DMS 273 treated with DMSO at 0.1 percent for 48 hours (cell line): ENCODE results near the gene SERPINB12.
A peak's percentile ranks its signal among the peaks of the same experiment; 100 is the strongest.

Experiments
- DNase-seq: peaks from one replicate; lab custom pipeline; 2025; lab: John Stamatoyannopoulos, UW

SERPINB12 gene

GRCh38 chr18:63542069-63542468 lies at the start of gene SERPINB12:
Gene SERPINB12, plus strand, starts transcription at chr18:63542369. Its CDS starts 13,791 bp downstream, at chr18:63556160.
- no peak for DNase-seq

- no peak for DNase-seq
These were observed 49.3 kb upstream of the SERPINB12 start for GRCh38 chr18:63492851-63493250.

GRCh38 chr18:63495675-63496074 lies 46.5 kb upstream of the SERPINB12 start:
- no peak for DNase-seq

- DNase-seq: no peak
These were observed 36.4 kb upstream of the SERPINB12 start for GRCh38 chr18:63505566-63506335.

- no peak for DNase-seq
These were observed 35.9 kb upstream of the SERPINB12 start for GRCh38 chr18:63506336-63506646.

GRCh38 chr18:63508596-63508995 lies 33.6 kb upstream of the SERPINB12 start:
- no peak for DNase-seq

- DNase-seq: no peak
These were observed 30.9 kb upstream of the SERPINB12 start for GRCh38 chr18:63511285-63511684.

- DNase-seq: no peak
These were observed 27.8 kb upstream of the SERPINB12 start for GRCh38 chr18:63514326-63514725.

- no peak for DNase-seq
These were observed 27.1 kb upstream of the SERPINB12 start for GRCh38 chr18:63514888-63515678.

GRCh38 chr18:63515801-63516200 lies 26.4 kb upstream of the SERPINB12 start:
- DNase-seq: no peak

- DNase-seq: peak; percentile 18
These were observed 23.8 kb upstream of the SERPINB12 start for GRCh38 chr18:63518178-63519012.

- no peak for DNase-seq
These were observed 22.0 kb upstream of the SERPINB12 start for GRCh38 chr18:63520053-63520685.

- no peak for DNase-seq
These were observed 18.5 kb upstream of the SERPINB12 start for GRCh38 chr18:63523660-63524059.

GRCh38 chr18:63527251-63527650 lies 14.9 kb upstream of the SERPINB12 start:
- no peak for DNase-seq

GRCh38 chr18:63528863-63529492 lies 13.2 kb upstream of the SERPINB12 start:
- DNase-seq: no peak

- no peak for DNase-seq
These were observed 9.7 kb upstream of the SERPINB12 start for GRCh38 chr18:63532471-63532870.

- no peak for DNase-seq
These were observed 7.6 kb upstream of the SERPINB12 start for GRCh38 chr18:63534615-63535014.

GRCh38 chr18:63539904-63540510 lies 2.2 kb upstream of the SERPINB12 start:
- no peak for DNase-seq

- DNase-seq: no peak
These were observed 1.8 kb downstream of the SERPINB12 start for GRCh38 chr18:63544017-63544416.

- DNase-seq: no peak
These were observed 2.8 kb downstream of the SERPINB12 start for GRCh38 chr18:63545000-63545399.

- DNase-seq: no peak
These were observed 7.9 kb downstream of the SERPINB12 start for GRCh38 chr18:63550068-63550467.
